H1 (cell line): ENCODE data around the gene ACP3. TPM values are rescaled to one million over a fixed set of nuclear protein-coding genes. Genes with fewer than 3 reads are reported as not detected.

Experiments used
- CTCF ChIA-PET: fragments of 300-600 bp; sonication (Branson Sonifier 250); formaldehyde crosslinking; loops from one replicate; lab custom pipeline; 2021; ENCODE audit not compliant: partially characterized antibody; lab: Charles Lee
- POLR2A ChIA-PET: fragments of 300-600 bp; sonication (Branson Sonifier 250); formaldehyde crosslinking; loops from one replicate; lab custom pipeline; 2021; ENCODE audit warnings: inconsistent platforms; ENCODE audit not compliant: partially characterized antibody; lab: Charles Lee
- DNase-seq, 2 experiments: peaks; one replicate each; pipeline versions ENCODE4 v3.0.0 to v3.0.0-alpha.2; 2010 to 2022; ENCODE audit warnings: low spot score in 2 of 2, low read depth in 1 of 2, mixed read lengths in 1 of 2
- FAIRE-seq: peaks from 2 replicates; lab custom pipeline; 2011; peaks lifted over from hg19 to GRCh38; lab: Jason Lieb, UNC
- H2AFZ ChIP-seq: 2 replicates; pipeline ENCODE4 v1.8.1; 2012; ENCODE audit warnings: low read length, inconsistent platforms
- H2AK5ac ChIP-seq: 2 replicates; pipeline ENCODE4 v1.6.1; 2013; ENCODE audit warnings: low read depth, low read length
- H2BK120ac ChIP-seq: replicated peaks from 2 replicates; pipeline ENCODE3; 2013; ENCODE audit warnings: low read depth, low read length, inconsistent platforms
- H2BK12ac ChIP-seq: 2 replicates; pipeline ENCODE4 v1.6.1; 2013; ENCODE audit warnings: low read depth, low read length
- H2BK15ac ChIP-seq: 2 replicates; pipeline ENCODE4 v1.6.1; 2013; ENCODE audit warnings: low read length
- H2BK20ac ChIP-seq: 2 replicates; pipeline ENCODE4 v1.6.1; 2013; ENCODE audit warnings: low read length
- H2BK5ac ChIP-seq: 2 replicates; pipeline ENCODE4 v1.6.1; 2013; ENCODE audit warnings: low read depth, low read length
- H3K14ac ChIP-seq: 2 replicates; pipeline ENCODE4 v1.6.1; 2013; ENCODE audit warnings: inconsistent platforms; ENCODE audit not compliant: insufficient read length
- H3K18ac ChIP-seq: 2 replicates; pipeline ENCODE4 v1.6.1; 2013; ENCODE audit warnings: low read length; ENCODE audit errors: extremely low read depth
- H3K23ac ChIP-seq: 2 replicates; pipeline ENCODE4 v1.6.1; 2013; ENCODE audit warnings: inconsistent platforms; ENCODE audit not compliant: insufficient read length
- H3K23me2 ChIP-seq: 2 replicates; pipeline ENCODE4 v1.6.1; 2013; ENCODE audit warnings: low read depth, low read length
- H3K27ac ChIP-seq: 2 replicates; pipeline ENCODE4 v1.6.1; 2011; ENCODE audit warnings: low read depth, low read length, inconsistent platforms
- H3K27me3 ChIP-seq, 4 experiments: replicated peaks in 1 of 4; 1 replicate in 1 of 4; 2 replicates in 3 of 4; pipeline versions ENCODE4 v1.6.1 to v1.8.1; 2011 to 2013; ENCODE audit warnings: low read length in 3 of 4, mild to moderate bottlenecking in 3 of 4, inconsistent platforms in 2 of 4, mixed read lengths in 2 of 4, moderate library complexity in 1 of 4; ENCODE audit not compliant: control insufficient read depth in 3 of 4, insufficient read depth in 3 of 4; ENCODE audit errors: extremely low read depth in 1 of 4
- H3K36me3 ChIP-seq, 4 experiments: 2 replicates each; pipeline versions ENCODE4 v1.6.1 to v1.8.1; 2011 to 2013; ENCODE audit warnings: mild to moderate bottlenecking in 4 of 4, low read length in 3 of 4, moderate library complexity in 2 of 4, control low read depth in 1 of 4, inconsistent platforms in 1 of 4; ENCODE audit not compliant: insufficient read depth in 4 of 4, control insufficient read depth in 2 of 4
- H3K4ac ChIP-seq: replicated peaks from 2 replicates; pipeline ENCODE3; 2013; ENCODE audit warnings: low read length, low read depth, mixed read lengths, inconsistent platforms; ENCODE audit not compliant: insufficient read length
- H3K4me1 ChIP-seq, 4 experiments: replicated peaks in 1 of 4; 1 replicate in 1 of 4; 2 replicates in 3 of 4; pipeline versions ENCODE4 v1.6.1 to v1.8.1; 2011 to 2013; ENCODE audit warnings: low read length in 3 of 4, inconsistent platforms in 2 of 4, mixed read lengths in 1 of 4; ENCODE audit not compliant: insufficient read depth in 4 of 4, control insufficient read depth in 3 of 4
- H3K4me2 ChIP-seq, 2 experiments: 2 replicates each; pipeline versions ENCODE4 v1.6.1 to v1.8.1; 2011 to 2013; ENCODE audit warnings: low read depth in 2 of 2, low read length in 2 of 2, control low read depth in 1 of 2, inconsistent platforms in 1 of 2, mild to moderate bottlenecking in 1 of 2; ENCODE audit not compliant: insufficient read depth in 1 of 2
- H3K4me3 ChIP-seq, 4 experiments: fragments of 200-600, 300-600 bp in 1 of 4; sonication (generic), shearing (Covaris generic), sonication (Bioruptor Twin) in 1 of 4; 2 replicates each; pipeline versions ENCODE4 v1.5.1 to v1.8.1; 2011 to 2016; ENCODE audit warnings: low read length in 4 of 4, low read depth in 3 of 4, control low read depth in 2 of 4, inconsistent platforms in 2 of 4, mild to moderate bottlenecking in 2 of 4, mixed read lengths in 1 of 4, moderate library complexity in 1 of 4; ENCODE audit not compliant: insufficient read depth in 2 of 4; ENCODE audit errors: extremely low read depth in 1 of 4
- H3K56ac ChIP-seq: replicated peaks from 2 replicates; pipeline ENCODE3; 2013; ENCODE audit warnings: low read depth, mild to moderate bottlenecking, mixed read lengths, low read length, inconsistent platforms; ENCODE audit not compliant: insufficient read length
- H3K79me1 ChIP-seq: 2 replicates; pipeline ENCODE4 v1.6.1; 2013; ENCODE audit warnings: low read depth, low read length, control low read depth
- H3K79me2 ChIP-seq, 2 experiments: 2 replicates each; pipeline versions ENCODE4 v1.6.1 to v1.8.1; 2012 to 2013; ENCODE audit warnings: low read length in 2 of 2, mild to moderate bottlenecking in 2 of 2, inconsistent platforms in 1 of 2; ENCODE audit not compliant: insufficient read depth in 2 of 2, control insufficient read depth in 1 of 2
- H3K9ac ChIP-seq, 4 experiments: replicated peaks in 1 of 4; 1 replicate in 1 of 4; 2 replicates in 3 of 4; pipeline versions ENCODE4 v1.6.1 to v1.8.1; 2011 to 2013; ENCODE audit warnings: low read depth in 3 of 4, low read length in 3 of 4, control low read depth in 2 of 4, mild to moderate bottlenecking in 2 of 4, moderate library complexity in 2 of 4, inconsistent platforms in 1 of 4; ENCODE audit errors: extremely low read depth in 1 of 4
- H3K9me3 ChIP-seq, 2 experiments: 2 replicates each; pipeline versions ENCODE4 v1.6.1 to v1.8.1; 2012 to 2013; ENCODE audit warnings: mild to moderate bottlenecking in 2 of 2, moderate library complexity in 2 of 2, control low read depth in 1 of 2, inconsistent platforms in 1 of 2, low read depth in 1 of 2, low read length in 1 of 2, mixed read lengths in 1 of 2; ENCODE audit not compliant: insufficient read depth in 2 of 2
- H4K20me1 ChIP-seq, 2 experiments: replicated peaks in 1 of 2; 2 replicates each; pipeline versions ENCODE3 to v1.8.1; 2011 to 2013; ENCODE audit warnings: inconsistent platforms in 2 of 2, low read length in 2 of 2, mild to moderate bottlenecking in 1 of 2; ENCODE audit not compliant: insufficient read depth in 2 of 2, control insufficient read depth in 1 of 2
- H4K5ac ChIP-seq: 2 replicates; pipeline ENCODE4 v1.6.1; 2013; ENCODE audit warnings: low read length, low read depth, mixed read lengths, inconsistent platforms; ENCODE audit not compliant: insufficient read length
- H4K8ac ChIP-seq: 2 replicates; pipeline ENCODE4 v1.8.0; 2013; ENCODE audit warnings: mild to moderate bottlenecking, moderate library complexity, low read length, inconsistent platforms; ENCODE audit not compliant: insufficient read depth; ENCODE audit errors: extremely low read depth
- H4K91ac ChIP-seq: replicated peaks from 2 replicates; pipeline ENCODE3; 2013; ENCODE audit warnings: low read length, mixed read lengths, inconsistent platforms; ENCODE audit not compliant: insufficient read length
- ATF3 ChIP-seq: IDR thresholded peaks from 2 replicates; pipeline ENCODE4 v1.6.1; 2011; ENCODE audit warnings: low read depth, mild to moderate bottlenecking, low read length; ENCODE audit not compliant: insufficient read depth
- BACH1 ChIP-seq: IDR thresholded peaks from 2 replicates; pipeline ENCODE4 v1.6.1; 2012; ENCODE audit warnings: low read length, improper control_type of control experiment
- CBX8 ChIP-seq: fragments of 300-800, 300-1000 bp; sonication (generic); IDR thresholded peaks from 2 replicates; pipeline ENCODE4 v1.7.1; 2016; ENCODE audit warnings: low read depth, low read length, borderline replicate concordance
- CEBPB ChIP-seq: IDR thresholded peaks from 2 replicates; pipeline ENCODE4 v1.6.1; 2012; ENCODE audit warnings: low read depth, low read length
- EZH2 ChIP-seq: fragments of 200-600 bp; sonication (generic); IDR thresholded peaks from 2 replicates; pipeline ENCODE4 v1.7.1; 2012; ENCODE audit warnings: low read depth, mild to moderate bottlenecking, moderate library complexity, low read length, inconsistent platforms; ENCODE audit not compliant: severe bottlenecking
- HDAC6 ChIP-seq: IDR thresholded peaks from one replicate; pipeline ENCODE4 v1.7.1; 2012; ENCODE audit warnings: low read depth, mild to moderate bottlenecking, inconsistent platforms, low read length, moderate library complexity
- JUN ChIP-seq: IDR thresholded peaks from 2 replicates; pipeline ENCODE4 v1.6.1; 2011; ENCODE audit warnings: low read depth, mild to moderate bottlenecking, improper control_type of control experiment, low read length
- KDM1A ChIP-seq: fragments of 200-600, 300-600 bp; sonication (generic); IDR thresholded peaks from 2 replicates; pipeline ENCODE4 v1.7.1; 2016; ENCODE audit warnings: mild to moderate bottlenecking, low read length, borderline replicate concordance
- POLR2A ChIP-seq, 2 experiments: IDR thresholded peaks; 1 replicate in 1 of 2; 2 replicates in 1 of 2; pipeline ENCODE4 v1.6.1; 2011; ENCODE audit warnings: low read depth in 2 of 2, low read length in 2 of 2, mild to moderate bottlenecking in 2 of 2; ENCODE audit errors: control extremely low read depth in 1 of 2
- RFX5 ChIP-seq: IDR thresholded peaks from 2 replicates; pipeline ENCODE4 v1.6.1; 2011; ENCODE audit warnings: low read depth, low read length, improper control_type of control experiment, borderline replicate concordance
- SP2 ChIP-seq: IDR thresholded peaks from 2 replicates; pipeline ENCODE4 v1.6.1; 2012; ENCODE audit warnings: mild to moderate bottlenecking, low read length, inconsistent platforms
- SP4 ChIP-seq: IDR thresholded peaks from 2 replicates; pipeline ENCODE4 v1.6.1; 2012; ENCODE audit warnings: low read length, inconsistent platforms
- TCF12 ChIP-seq: IDR thresholded peaks from 2 replicates; pipeline ENCODE4 v1.6.1; 2011; ENCODE audit warnings: low read depth, mild to moderate bottlenecking, low read length
- WGBS, 2 experiments: shearing (Covaris generic) in 1 of 2; methylation state at CpG; one replicate each; pipeline versions ENCODE4 v1.1.6 to v1.1.7; 2013 to 2015; ENCODE audit warnings: low lambda C conversion rate in 2 of 2, mixed read lengths in 2 of 2, inconsistent platforms in 1 of 2, low coverage in 1 of 2, missing lambda C conversion rate in 1 of 2; ENCODE audit not compliant: insufficient replicate concordance in 2 of 2, insufficient coverage in 1 of 2, insufficient read length in 1 of 2; ENCODE audit errors: extremely low coverage in 1 of 2, missing lambda C conversion rate in 1 of 2; 5-methylcytosine and 5-hydroxymethylcytosine counted together
- polyA plus RNA-seq, 7 experiments: library from polyadenylated mRNA; depleted of rRNA in 3 of 7; stranded (reverse) in 5 of 7; unstranded in 2 of 7; fragments of >200 nt in 5 of 7; fragments of 200-250 nt in 2 of 7; gene quantifications; 1 replicate in 5 of 7; 2 replicates in 1 of 7; 4 replicates in 1 of 7; pipeline versions ENCODE4 v1.2.1 to v1.2.3, GENCODE V29; 2011 to 2013; ENCODE audit warnings: missing spikeins in 2 of 7, mixed read lengths in 2 of 7
- total RNA-seq: library from RNA; stranded (reverse); fragmentation: NEBNext Ultra II Directional; extraction: Animal tissue kit (Norgen Biotek cat#: 25700); gene quantifications from 2 replicates; pipeline ENCODE4 v1.2.1, GENCODE V29; 2021

ACP3 gene
- total and polyA plus RNA-seq, 2 of the 8 experiments (the other 6 are each of a cell fraction or from before 2014, with no cell fraction given) = 1.2 to 1.4 TPM

GRCh38 chr3:132346841-132347736 lies 29.9 kb downstream of the ACP3 start:
- DNase-seq = no peak
- H3K79me2 ChIP-seq = no peaks in the 10 kb centered on the region
- no peak overlapping the region for H2BK15ac ChIP-seq
- H3K18ac ChIP-seq = no peak overlapping the region
- no peak overlapping the region for H2BK120ac ChIP-seq
- ChIA-PET CTCF (interaction anchor here (0.6 to 20.7 kb wide), 10 partner anchors 8 to 136 kb away, joined by 3 to 486 read pairs (median 11); no protein-coding TSS in a partner anchor), POLR2A (interaction anchor here (0.9 to 1.3 kb wide), 2 partner anchors 34 to 52 kb away, joined by 3 to 4 read pairs; no protein-coding TSS in a partner anchor)
- 0 out of 2 replicates have a peak overlapping the region, but pooled peaks have one; percentile 12 for H2AFZ ChIP-seq
- H3K23me2 ChIP-seq = no peaks in the 10 kb centered on the region
- no peak for FAIRE-seq
- H2BK12ac ChIP-seq = no peak overlapping the region
- no peak overlapping the region for H3K56ac ChIP-seq
- no peaks in the 10 kb centered on the region for H3K36me3 ChIP-seq
- H4K5ac ChIP-seq = no peak overlapping the region
- H3K4me3 ChIP-seq = no peak overlapping the region
- no peaks in the 10 kb centered on the region for H3K79me1 ChIP-seq
- H3K4me2 ChIP-seq = no peak overlapping the region
- no peak overlapping the region for H2AK5ac ChIP-seq
- H3K4ac ChIP-seq = no peak overlapping the region
- no peak overlapping the region for H4K8ac ChIP-seq
- H3K27ac ChIP-seq = no peak overlapping the region
- no peak overlapping the region for H3K23ac ChIP-seq
- H4K20me1 ChIP-seq = no peaks in the 10 kb centered on the region
- no peak overlapping the region for H3K9ac ChIP-seq
- no peaks in the 10 kb centered on the region for H3K9me3 ChIP-seq
- WGBS, 2 experiments = 95% methylated on average over 5 of the region's 5 CpGs; no CpG with 5 or more reads in 1 of the 2 experiments
- no peak overlapping the region for H2BK20ac ChIP-seq
- H3K27me3 ChIP-seq = no peaks in the 10 kb centered on the region
- H3K4me1 ChIP-seq = peaks cover 0 to 16% (median 8%) of the 10 kb centered on the region in 4 experiments; a peak in 3 of 7 replicates
- no peak overlapping the region for H4K91ac ChIP-seq
- no peak overlapping the region for H2BK5ac ChIP-seq
- no peak overlapping the region for H3K14ac ChIP-seq
- TF ChIP-seq SP2 (no peak), EZH2 (no peak), RFX5 (no peak), ATF3 (no peak), POLR2A (IDR thresholded peaks at IDR 0.05; ENCODE audit: control extremely low read depth in 1 of 2, low read depth in 2 of 2, low read length in 2 of 2) (no peak), BACH1 (no peak), KDM1A (no peak), TCF12 (no peak), CBX8 (no peak), SP4 (no peak), HDAC6 (no peak), JUN (no peak), CEBPB (no peak)
